ENCODE measurements around the gene UBAC2. TPM values are rescaled to one million over a fixed set of nuclear protein-coding genes. Genes with fewer than 3 reads are reported as not detected.

Gene UBAC2
- total and polyA plus RNA-seq, 2 of the 8 experiments (the other 6 are each of a cell fraction or from before 2014, with no cell fraction given): 75.9 to 76.9 TPM

DNA sequence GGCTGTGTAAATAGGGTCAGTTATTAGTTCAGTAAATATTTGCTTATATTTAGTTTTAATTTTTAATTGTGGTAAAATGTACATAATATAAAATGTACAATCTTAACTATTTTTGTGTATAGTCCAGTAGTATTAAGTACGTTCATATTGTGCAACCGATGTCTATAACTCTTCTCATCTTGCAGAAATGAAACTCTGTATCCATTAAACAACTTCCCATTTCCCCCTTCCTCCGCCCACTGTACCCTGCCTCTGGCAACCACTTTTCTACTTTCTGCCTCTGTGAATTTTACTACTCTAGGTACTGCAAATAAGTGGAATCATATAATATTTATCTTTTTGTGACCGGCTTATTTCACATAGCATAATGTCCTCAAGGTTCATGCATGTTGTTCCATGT is 24.4 kb downstream of the UBAC2 start (continued):
- TF ChIP-seq, protein P1, sequence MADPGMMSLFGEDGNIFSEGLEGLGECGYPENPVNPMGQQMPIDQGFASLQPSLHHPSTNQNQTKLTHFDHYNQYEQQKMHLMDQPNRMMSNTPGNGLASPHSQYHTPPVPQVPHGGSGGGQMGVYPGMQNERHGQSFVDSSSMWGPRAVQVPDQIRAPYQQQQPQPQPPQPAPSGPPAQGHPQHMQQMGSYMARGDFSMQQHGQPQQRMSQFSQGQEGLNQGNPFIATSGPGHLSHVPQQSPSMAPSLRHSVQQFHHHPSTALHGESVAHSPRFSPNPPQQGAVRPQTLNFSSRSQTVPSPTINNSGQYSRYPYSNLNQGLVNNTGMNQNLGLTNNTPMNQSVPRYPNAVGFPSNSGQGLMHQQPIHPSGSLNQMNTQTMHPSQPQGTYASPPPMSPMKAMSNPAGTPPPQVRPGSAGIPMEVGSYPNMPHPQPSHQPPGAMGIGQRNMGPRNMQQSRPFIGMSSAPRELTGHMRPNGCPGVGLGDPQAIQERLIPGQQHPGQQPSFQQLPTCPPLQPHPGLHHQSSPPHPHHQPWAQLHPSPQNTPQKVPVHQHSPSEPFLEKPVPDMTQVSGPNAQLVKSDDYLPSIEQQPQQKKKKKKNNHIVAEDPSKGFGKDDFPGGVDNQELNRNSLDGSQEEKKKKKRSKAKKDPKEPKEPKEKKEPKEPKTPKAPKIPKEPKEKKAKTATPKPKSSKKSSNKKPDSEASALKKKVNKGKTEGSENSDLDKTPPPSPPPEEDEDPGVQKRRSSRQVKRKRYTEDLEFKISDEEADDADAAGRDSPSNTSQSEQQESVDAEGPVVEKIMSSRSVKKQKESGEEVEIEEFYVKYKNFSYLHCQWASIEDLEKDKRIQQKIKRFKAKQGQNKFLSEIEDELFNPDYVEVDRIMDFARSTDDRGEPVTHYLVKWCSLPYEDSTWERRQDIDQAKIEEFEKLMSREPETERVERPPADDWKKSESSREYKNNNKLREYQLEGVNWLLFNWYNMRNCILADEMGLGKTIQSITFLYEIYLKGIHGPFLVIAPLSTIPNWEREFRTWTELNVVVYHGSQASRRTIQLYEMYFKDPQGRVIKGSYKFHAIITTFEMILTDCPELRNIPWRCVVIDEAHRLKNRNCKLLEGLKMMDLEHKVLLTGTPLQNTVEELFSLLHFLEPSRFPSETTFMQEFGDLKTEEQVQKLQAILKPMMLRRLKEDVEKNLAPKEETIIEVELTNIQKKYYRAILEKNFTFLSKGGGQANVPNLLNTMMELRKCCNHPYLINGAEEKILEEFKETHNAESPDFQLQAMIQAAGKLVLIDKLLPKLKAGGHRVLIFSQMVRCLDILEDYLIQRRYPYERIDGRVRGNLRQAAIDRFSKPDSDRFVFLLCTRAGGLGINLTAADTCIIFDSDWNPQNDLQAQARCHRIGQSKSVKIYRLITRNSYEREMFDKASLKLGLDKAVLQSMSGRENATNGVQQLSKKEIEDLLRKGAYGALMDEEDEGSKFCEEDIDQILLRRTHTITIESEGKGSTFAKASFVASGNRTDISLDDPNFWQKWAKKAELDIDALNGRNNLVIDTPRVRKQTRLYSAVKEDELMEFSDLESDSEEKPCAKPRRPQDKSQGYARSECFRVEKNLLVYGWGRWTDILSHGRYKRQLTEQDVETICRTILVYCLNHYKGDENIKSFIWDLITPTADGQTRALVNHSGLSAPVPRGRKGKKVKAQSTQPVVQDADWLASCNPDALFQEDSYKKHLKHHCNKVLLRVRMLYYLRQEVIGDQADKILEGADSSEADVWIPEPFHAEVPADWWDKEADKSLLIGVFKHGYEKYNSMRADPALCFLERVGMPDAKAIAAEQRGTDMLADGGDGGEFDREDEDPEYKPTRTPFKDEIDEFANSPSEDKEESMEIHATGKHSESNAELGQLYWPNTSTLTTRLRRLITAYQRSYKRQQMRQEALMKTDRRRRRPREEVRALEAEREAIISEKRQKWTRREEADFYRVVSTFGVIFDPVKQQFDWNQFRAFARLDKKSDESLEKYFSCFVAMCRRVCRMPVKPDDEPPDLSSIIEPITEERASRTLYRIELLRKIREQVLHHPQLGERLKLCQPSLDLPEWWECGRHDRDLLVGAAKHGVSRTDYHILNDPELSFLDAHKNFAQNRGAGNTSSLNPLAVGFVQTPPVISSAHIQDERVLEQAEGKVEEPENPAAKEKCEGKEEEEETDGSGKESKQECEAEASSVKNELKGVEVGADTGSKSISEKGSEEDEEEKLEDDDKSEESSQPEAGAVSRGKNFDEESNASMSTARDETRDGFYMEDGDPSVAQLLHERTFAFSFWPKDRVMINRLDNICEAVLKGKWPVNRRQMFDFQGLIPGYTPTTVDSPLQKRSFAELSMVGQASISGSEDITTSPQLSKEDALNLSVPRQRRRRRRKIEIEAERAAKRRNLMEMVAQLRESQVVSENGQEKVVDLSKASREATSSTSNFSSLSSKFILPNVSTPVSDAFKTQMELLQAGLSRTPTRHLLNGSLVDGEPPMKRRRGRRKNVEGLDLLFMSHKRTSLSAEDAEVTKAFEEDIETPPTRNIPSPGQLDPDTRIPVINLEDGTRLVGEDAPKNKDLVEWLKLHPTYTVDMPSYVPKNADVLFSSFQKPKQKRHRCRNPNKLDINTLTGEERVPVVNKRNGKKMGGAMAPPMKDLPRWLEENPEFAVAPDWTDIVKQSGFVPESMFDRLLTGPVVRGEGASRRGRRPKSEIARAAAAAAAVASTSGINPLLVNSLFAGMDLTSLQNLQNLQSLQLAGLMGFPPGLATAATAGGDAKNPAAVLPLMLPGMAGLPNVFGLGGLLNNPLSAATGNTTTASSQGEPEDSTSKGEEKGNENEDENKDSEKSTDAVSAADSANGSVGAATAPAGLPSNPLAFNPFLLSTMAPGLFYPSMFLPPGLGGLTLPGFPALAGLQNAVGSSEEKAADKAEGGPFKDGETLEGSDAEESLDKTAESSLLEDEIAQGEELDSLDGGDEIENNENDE (IDR thresholded peaks at IDR 0.05; ENCODE audit: insufficient replicate concordance, low read length): no peak
- TF ChIP-seq CEBPB (IDR thresholded peaks at IDR 0.05; ENCODE audit: low read depth, low read length) (no peak), SP1 (IDR thresholded peaks at IDR 0.05; ENCODE audit: low read depth, low read length) (no peak), FOSL1 (IDR thresholded peaks at IDR 0.05; ENCODE audit: insufficient read depth, low read depth, low read length) (no peak), RNF2 (IDR thresholded peaks at IDR 0.05; ENCODE audit: borderline replicate concordance, low read depth, low read length, missing control alignments, poor library complexity, severe bottlenecking) (no peak)
- TF ChIP-seq, protein P2, sequence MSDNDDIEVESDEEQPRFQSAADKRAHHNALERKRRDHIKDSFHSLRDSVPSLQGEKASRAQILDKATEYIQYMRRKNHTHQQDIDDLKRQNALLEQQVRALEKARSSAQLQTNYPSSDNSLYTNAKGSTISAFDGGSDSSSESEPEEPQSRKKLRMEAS (IDR thresholded peaks at IDR 0.05): no peak
